Muscle layer of duodenum (tissue), 2 donors: ENCODE data around the gene ARHGAP10.

Experiments used
- H3K27ac ChIP-seq: one replicate; pipeline ENCODE4 v1.7.0; 2013; ENCODE audit warnings: mild to moderate bottlenecking, low read length
- H3K27me3 ChIP-seq: one replicate; pipeline ENCODE4 v1.7.0; 2013; ENCODE audit warnings: low read depth, mild to moderate bottlenecking, control low read depth, low read length
- H3K36me3 ChIP-seq, 2 donors: one replicate each; pipeline ENCODE4 v1.7.0; 2013; ENCODE audit warnings: low read length in 2 of 2, control low read depth in 1 of 2, mild to moderate bottlenecking in 1 of 2; ENCODE audit not compliant: insufficient read depth in 2 of 2, control insufficient read depth in 1 of 2
- H3K4me1 ChIP-seq, 2 donors: one replicate each; pipeline ENCODE4 v1.7.0; 2013; ENCODE audit warnings: low read length in 2 of 2, mild to moderate bottlenecking in 2 of 2, control low read depth in 1 of 2, moderate library complexity in 1 of 2; ENCODE audit not compliant: insufficient read depth in 2 of 2, control insufficient read depth in 1 of 2
- H3K4me3 ChIP-seq, 2 donors: one replicate each; pipeline ENCODE4 v1.7.0; 2013; ENCODE audit warnings: low read length in 2 of 2, low read depth in 1 of 2, mild to moderate bottlenecking in 1 of 2
- H3K9me3 ChIP-seq, 2 donors: one replicate each; pipeline ENCODE4 v1.7.0; 2013; ENCODE audit warnings: low read length in 2 of 2, control low read depth in 1 of 2, mild to moderate bottlenecking in 1 of 2; ENCODE audit not compliant: control insufficient read depth in 1 of 2
- donor health status: healthy.

ARHGAP10 gene

DNA sequence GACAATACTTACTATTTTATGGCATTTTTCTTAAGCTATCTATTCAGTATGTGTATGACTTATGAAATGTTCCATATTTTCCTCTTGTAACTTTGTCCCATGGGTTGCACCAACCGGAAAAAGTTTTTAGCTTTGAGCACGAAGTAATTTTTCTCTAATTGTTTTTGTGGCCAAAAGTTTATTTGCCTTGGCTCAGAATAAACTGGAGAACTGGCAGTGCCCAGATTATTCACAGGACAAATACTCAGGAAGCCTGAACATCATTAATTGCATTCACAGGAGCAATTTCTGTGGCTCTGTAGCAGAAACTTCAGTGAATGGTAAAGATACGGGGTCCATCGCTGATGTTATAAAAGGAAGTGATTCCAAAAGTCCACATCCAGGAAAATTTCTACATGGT is 184.5 kb downstream of the ARHGAP10 start:
- Histone ChIP-seq H3K4me3 (no peak overlapping the region), H3K9me3 (no peaks in the 10 kb centered on the region), H3K27ac (no peak overlapping the region), H3K27me3 (no peaks in the 10 kb centered on the region), H3K36me3 (peaks cover 16 to 24% of the 10 kb centered on the region in 2 donors), H3K4me1 (no peaks in the 10 kb centered on the region)

DNA sequence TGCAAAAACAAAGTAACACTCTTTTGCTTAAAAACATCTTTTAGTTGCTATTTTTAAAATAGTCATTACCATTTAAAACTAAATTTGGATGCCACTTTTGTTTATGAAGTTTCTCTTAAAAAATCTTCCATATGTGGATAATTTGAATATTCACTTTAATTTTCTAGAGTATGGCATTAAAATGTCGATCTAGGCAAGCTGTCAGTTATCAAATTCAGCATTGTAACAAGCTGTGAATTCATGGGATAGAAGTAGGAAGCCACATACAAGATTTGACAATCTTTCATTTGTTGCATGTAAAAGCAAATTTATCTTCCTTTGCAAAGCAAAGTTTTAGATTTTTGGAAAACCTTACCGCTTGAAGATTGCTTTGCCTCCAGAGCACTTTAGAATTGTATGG is 191.5 kb downstream of the ARHGAP10 start:
- H3K4me3 ChIP-seq, result no peak overlapping the region
- peaks cover 0 to 8% of the 10 kb centered on the region in 2 donors for H3K4me1 ChIP-seq
- no peaks in the 10 kb centered on the region for H3K9me3 ChIP-seq
- H3K27me3 ChIP-seq, result no peaks in the 10 kb centered on the region
- H3K27ac ChIP-seq, result no peak overlapping the region
- peaks cover 4 to 6% of the 10 kb centered on the region in 2 donors for H3K36me3 ChIP-seq

DNA sequence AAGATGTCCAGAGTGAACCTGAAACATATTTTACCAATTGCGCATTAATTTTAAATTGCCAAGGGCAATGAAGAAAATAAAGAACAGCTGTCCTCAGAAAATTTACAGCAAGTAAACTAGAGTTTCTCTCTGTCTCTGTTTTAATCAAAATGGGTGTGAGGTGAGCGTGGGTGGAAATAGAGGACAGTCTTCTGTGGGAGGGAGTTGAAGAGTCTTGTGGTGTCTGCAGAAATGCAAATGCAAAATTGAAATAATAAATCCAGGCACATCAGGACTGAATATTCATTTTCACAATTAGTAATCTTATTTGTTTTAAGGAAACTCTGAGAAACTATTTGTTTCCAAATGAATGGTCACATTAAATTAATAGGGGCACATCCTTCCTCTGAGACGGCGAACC is 192.0 kb downstream of the ARHGAP10 start:
- H3K36me3 ChIP-seq, result peaks cover 4 to 6% of the 10 kb centered on the region in 2 donors
- peaks cover 0 to 11% of the 10 kb centered on the region in 2 donors for H3K4me1 ChIP-seq
- no peaks in the 10 kb centered on the region for H3K9me3 ChIP-seq
- H3K27ac ChIP-seq, result no peak overlapping the region
- no peaks in the 10 kb centered on the region for H3K27me3 ChIP-seq
- H3K4me3 ChIP-seq, result no peak overlapping the region

DNA sequence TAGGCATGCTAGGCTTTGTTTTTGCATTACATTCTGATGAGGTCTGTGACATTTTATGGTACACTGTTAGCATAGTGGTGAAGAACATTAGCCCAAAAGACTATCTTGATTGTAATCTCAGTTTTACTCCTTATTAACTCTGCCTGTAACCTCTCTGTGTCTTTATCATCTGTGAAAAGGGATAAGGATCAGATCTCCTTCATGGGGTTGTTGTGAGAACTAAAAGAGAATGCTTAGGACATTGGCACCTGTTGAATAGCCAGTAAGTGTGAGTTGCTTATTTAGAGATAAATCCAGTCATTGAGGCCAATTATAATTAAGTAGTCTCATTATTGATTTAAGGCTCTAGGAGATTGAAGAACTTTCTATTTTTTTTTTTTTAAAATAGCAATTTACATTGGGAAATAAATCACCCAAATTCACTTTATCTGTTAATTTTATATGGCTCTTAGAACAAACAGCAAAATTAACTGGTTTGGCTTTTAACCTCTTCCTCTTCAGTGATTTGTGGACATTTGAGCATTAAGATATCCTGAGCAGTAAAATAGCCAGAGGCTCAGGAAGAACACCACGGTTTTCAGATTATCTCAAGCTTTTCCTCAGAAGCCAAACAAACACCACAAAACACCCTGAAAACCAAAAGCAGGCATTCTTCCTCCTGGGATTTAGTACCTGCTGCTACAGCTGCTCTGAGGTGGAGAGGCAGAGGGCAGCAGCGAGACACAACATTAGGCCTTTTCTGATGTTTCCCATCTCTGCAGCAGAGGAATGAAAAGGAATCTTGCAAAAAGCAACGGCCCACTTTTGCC is 192.9 kb downstream of the ARHGAP10 start:
- Histone ChIP-seq H3K9me3 (no peaks in the 10 kb centered on the region), H3K4me3 (no peak overlapping the region)

DNA sequence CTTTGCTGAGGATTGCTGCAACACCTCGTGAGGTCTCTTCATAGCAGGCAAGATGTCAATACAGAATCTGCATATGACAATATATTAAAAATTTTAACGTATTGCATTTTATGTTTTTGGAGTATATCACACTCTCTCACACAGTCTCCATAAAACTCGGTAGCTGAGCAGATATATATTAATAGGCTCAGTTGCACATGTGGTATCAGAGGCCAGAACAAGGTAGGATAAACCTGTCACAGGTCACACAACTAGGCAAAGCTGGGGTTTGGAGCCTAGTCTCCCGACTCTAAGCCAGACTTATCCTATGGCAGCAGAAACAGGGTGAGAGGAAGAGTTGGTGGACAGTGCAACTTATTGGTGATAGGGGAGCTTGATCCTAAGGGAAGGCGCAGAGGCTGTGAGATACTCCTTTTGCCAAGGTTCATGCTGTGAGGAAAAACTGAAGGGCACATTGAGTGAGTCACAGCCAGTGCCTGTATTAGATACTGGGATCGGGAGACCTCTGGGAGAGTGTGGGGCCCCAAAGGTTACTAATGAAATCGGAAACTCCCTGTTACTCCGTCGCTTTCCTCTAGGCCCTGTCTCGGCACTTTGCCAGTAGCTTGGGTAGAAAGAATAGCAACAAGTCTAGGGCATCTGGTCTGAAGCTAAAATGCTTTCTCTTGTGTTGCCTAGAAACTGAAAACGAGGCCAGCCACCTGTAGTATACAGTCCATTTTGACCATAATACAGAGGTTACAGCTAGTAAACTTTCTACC is 195.7 kb downstream of the ARHGAP10 start:
- Histone ChIP-seq H3K27ac (no peak overlapping the region), H3K4me1 (peaks cover 0 to 13% of the 10 kb centered on the region in 2 donors), H3K36me3 (peaks cover 0 to 4% of the 10 kb centered on the region in 2 donors), H3K9me3 (no peaks in the 10 kb centered on the region), H3K4me3 (no peak overlapping the region), H3K27me3 (no peaks in the 10 kb centered on the region)

More for the DNA sequence above, 192.9 kb downstream of the ARHGAP10 start:
- Histone ChIP-seq H3K27ac (no peak overlapping the region), H3K36me3 (peaks cover 4 to 6% of the 10 kb centered on the region in 2 donors), H3K4me1 (peaks cover 0 to 13% of the 10 kb centered on the region in 2 donors), H3K27me3 (no peaks in the 10 kb centered on the region)

DNA sequence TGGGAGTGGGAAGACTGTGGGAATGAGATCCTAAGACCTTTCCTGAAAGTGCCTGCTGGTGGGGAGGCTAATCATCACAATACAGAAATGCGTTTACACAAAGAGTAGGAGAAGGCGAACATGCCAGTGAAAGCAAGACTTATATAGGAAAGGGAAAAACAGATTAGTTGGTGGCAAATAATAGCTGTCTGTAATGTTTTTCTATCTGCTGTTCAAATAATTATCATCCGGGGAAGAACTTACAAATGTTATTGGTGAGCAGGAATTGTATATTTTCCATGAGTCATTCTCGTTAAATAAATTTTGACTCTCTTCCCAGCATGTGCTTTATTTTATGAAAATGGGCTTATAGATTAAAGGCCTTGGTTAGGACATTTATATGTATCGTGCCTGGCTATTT is 196.5 kb downstream of the ARHGAP10 start:
- Histone ChIP-seq H3K4me1 (peaks cover 0 to 13% of the 10 kb centered on the region in 2 donors), H3K27me3 (no peaks in the 10 kb centered on the region), H3K27ac (peak overlapping the region; percentile 37), H3K4me3 (no peak overlapping the region), H3K9me3 (no peaks in the 10 kb centered on the region), H3K36me3 (peaks cover 0 to 4% of the 10 kb centered on the region in 2 donors)

DNA sequence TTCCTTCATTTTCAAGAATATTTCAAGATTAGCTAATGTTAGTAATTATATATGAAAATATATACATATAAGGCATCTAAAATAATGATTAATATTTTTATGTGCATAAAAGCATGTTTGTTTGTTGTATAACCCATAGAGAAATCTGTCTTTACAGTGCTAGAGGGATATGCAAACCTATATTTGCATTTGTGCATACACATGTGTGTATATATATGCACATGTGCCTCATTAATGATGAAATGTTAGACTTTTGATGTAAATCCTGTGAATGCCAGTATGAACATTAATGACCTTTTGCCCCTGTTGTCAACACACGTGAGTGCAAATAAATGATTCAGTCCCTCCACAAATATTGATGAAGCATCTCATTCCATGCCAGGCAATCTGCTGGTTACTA is 197.9 kb downstream of the ARHGAP10 start:
- Histone ChIP-seq H3K9me3 (no peaks in the 10 kb centered on the region), H3K4me1 (peaks cover 0 to 13% of the 10 kb centered on the region in 2 donors), H3K36me3 (peaks cover 0 to 4% of the 10 kb centered on the region in 2 donors), H3K27me3 (no peaks in the 10 kb centered on the region), H3K4me3 (no peak overlapping the region), H3K27ac (no peak overlapping the region)

DNA sequence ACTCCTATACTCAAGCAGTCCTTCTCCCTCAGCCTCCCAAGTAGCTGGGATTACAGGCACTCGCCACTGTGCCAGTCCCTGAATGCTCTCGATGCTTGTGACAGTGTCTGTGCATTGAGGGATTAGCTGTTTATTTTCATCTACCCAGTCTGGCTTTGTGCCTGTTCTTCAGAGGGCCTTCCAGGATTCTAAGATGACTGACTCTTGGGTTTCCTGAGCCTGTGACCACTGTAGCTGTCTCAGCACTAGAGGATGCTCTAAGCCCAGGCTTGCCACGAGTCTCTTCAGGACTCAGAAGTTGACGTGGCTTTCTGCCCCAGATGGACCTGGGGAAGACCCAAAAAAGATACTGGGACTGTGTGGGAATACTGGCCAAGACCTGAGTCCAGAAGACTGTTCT is 201.4 kb downstream of the ARHGAP10 start:
- no peaks in the 10 kb centered on the region for H3K27me3 ChIP-seq
- peaks cover 0 to 6% of the 10 kb centered on the region in 2 donors for H3K4me1 ChIP-seq
- no peaks in the 10 kb centered on the region for H3K9me3 ChIP-seq
- H3K36me3 ChIP-seq, result no peaks in the 10 kb centered on the region
- H3K4me3 ChIP-seq, result no peak overlapping the region
- no peak overlapping the region for H3K27ac ChIP-seq

DNA sequence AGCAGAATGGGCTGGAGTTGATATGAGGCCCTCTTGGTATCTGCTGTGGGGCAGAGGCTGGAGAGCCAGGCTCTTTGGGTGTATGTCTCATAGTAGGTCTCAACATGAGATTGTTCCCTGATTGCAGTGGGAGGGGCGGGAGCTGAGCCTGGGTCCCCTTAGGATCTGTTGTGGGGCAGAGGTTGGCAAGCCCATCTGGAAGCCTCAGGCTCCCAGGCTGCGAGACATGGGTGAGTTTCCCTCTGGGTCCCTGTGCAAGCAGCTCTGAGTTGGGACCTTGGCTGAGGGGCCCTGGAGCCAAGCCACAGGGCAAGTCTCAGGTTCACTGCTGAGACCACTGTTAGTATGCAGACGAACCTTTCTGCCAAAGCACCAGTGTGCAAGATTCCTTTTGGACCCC is 201.9 kb downstream of the ARHGAP10 start:
- H3K36me3 ChIP-seq, result no peaks in the 10 kb centered on the region
- H3K9me3 ChIP-seq, result no peaks in the 10 kb centered on the region
- no peak overlapping the region for H3K4me3 ChIP-seq
- H3K4me1 ChIP-seq, result peaks cover 0 to 3% of the 10 kb centered on the region in 2 donors
- H3K27ac ChIP-seq, result no peak overlapping the region
- H3K27me3 ChIP-seq, result no peaks in the 10 kb centered on the region

DNA sequence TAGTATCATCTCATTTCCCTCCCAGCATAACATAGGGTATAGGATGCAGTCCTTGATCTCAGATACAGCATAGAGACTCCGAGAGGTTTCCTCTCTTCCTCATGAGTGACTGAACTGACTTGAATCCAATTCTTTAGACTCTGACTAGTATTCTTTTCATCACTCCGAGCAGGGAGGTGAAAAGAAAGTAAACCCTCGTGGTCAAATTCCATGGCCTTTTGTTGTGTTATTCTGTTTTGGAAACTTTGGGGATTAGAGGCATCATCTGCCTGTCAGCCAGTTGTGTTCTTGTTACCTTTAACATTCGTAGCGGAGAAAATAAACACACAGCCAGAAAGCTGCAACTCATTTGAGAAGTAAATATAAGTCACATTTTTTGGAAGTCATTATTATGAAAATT is 206.6 kb downstream of the ARHGAP10 start:
- H3K9me3 ChIP-seq, result no peaks in the 10 kb centered on the region
- H3K27ac ChIP-seq, result no peak overlapping the region
- no peaks in the 10 kb centered on the region for H3K36me3 ChIP-seq
- peaks cover 0 to 9% of the 10 kb centered on the region in 2 donors for H3K4me1 ChIP-seq
- no peaks in the 10 kb centered on the region for H3K27me3 ChIP-seq
- H3K4me3 ChIP-seq, result no peak overlapping the region

DNA sequence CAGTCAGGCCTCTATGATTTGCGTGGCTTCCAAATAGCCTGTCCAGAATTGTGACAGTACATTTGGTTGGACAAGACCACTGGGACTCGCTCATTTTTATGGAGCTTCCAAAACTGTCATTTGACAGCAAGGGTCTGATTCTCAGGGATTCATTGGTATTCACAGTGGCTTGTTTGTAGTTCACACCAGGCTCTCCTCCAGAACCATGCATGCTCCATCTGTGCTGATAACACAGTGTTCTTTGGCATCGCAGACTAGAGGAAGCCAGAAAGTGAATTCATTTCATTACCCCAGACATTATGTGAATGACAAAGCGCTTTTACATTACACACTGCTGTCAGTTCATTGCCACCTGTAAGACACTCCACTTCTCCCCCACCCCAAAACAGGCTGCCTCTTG is 208.3 kb downstream of the ARHGAP10 start:
- no peak overlapping the region for H3K27ac ChIP-seq
- H3K36me3 ChIP-seq, result peaks cover 0 to 5% of the 10 kb centered on the region in 2 donors
- H3K4me3 ChIP-seq, result no peak overlapping the region
- H3K27me3 ChIP-seq, result no peaks in the 10 kb centered on the region
- no peaks in the 10 kb centered on the region for H3K9me3 ChIP-seq
- peaks cover 0 to 9% of the 10 kb centered on the region in 2 donors for H3K4me1 ChIP-seq
